NK-92 treated with Interleukin-12 subunit alpha and Interleukin-12 subunit beta, amount 100 ng/mL, for 24 hours (cell line): ENCODE measurements around the gene ZNF496.
"Not testable (repeated sequence)": the region's sequence is repeated elsewhere in the genome, so short reads cannot be mapped to it uniquely, and the experiment has no call there.

Experiments
- DNase-seq: peaks from one replicate; lab custom pipeline; 2025; lab: John Stamatoyannopoulos, UW

Gene ZNF496

GRCh38 chr1:247331525-247332214 lies at the start of gene ZNF496:
ZNF496 (minus strand) TSS chr1:247331867; CDS start chr1:247329578, 2,289 bp downstream.
- DNase-seq = peak; percentile 63

GRCh38 chr1:247378334-247379073 lies 46.8 kb upstream of the ZNF496 start:
- no peak for DNase-seq

DNA sequence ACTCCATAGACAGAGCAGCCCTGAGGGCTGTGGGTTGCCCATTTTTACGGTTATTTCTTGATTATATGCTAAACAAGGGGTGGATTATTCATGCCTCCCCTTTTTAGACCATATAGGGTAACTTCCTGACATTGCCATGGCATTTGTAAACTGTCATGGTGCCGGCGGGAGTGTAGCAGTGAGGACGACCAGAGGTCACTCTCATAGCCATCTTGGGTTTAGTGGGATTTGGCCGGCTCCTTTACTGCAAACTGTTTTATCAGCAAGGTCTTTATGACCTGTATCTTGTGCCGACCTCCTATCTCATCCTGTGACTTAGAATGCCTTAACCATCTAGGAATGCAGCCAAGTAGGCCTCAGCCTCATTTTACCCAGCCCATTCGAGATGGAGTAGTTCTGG lies 46.0 kb upstream of the ZNF496 start:
- DNase-seq = not testable (repeated sequence)

DNA sequence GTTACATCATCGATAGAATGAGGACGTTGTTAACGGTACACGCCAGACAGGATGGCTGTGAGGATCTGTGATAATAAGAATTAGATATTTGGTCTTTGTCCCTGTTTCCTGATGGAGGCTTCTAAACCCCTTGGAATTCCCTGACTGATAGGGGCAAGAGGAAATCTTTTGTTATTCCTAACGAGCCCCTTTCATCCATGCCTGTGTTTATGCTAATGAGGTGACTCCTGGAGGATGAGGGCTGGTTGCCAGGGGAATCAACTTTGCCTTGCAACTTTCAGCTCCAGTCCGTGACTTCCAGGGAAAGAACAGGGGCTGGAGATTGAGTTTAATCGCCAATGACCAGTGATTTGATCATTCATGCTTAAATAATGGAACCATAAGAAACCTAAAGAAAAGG lies 45.0 kb upstream of the ZNF496 start:
- DNase-seq = no peak

GRCh38 chr1:247375747-247376146 lies 44.1 kb upstream of the ZNF496 start:
- no peak for DNase-seq

- DNase-seq = not testable (repeated sequence)
Measured at GRCh38 chr1:247374651-247375334, 43.1 kb upstream of the ZNF496 start.

GRCh38 chr1:247373721-247374141 lies 42.1 kb upstream of the ZNF496 start:
- no peak for DNase-seq

GRCh38 chr1:247371801-247372259 lies 40.2 kb upstream of the ZNF496 start:
- no peak for DNase-seq

GRCh38 chr1:247370786-247371732 lies 39.4 kb upstream of the ZNF496 start:
- no peak for DNase-seq

GRCh38 chr1:247368490-247369145 lies 37.0 kb upstream of the ZNF496 start:
- DNase-seq = no peak

- DNase-seq = peak; percentile 15
Measured at GRCh38 chr1:247367786-247368422, 36.2 kb upstream of the ZNF496 start.

- no peak for DNase-seq
Measured at GRCh38 chr1:247366926-247367645, 35.4 kb upstream of the ZNF496 start.

DNA sequence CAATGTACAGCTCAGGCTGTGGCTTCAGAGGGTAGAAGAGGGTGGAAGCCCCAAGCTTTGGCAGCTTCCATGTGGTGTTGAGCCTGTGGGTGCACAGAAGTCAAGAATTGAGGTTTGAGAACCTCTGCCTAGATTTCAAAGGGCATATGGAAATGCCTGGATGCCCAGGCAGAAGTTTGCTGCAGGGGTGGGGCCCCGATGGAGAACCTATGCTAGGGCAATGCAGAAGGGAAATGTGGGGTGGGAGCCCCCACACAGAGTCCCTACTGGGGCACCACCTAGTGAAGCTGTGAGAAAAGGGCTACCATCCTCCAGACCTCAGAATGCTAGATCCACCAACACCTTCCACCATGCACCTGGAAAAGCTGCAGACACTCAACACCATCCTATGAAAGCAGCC lies 34.7 kb upstream of the ZNF496 start:
- DNase-seq = not testable (repeated sequence)

GRCh38 chr1:247365023-247365422 lies 33.4 kb upstream of the ZNF496 start:
- DNase-seq = no peak

DNA sequence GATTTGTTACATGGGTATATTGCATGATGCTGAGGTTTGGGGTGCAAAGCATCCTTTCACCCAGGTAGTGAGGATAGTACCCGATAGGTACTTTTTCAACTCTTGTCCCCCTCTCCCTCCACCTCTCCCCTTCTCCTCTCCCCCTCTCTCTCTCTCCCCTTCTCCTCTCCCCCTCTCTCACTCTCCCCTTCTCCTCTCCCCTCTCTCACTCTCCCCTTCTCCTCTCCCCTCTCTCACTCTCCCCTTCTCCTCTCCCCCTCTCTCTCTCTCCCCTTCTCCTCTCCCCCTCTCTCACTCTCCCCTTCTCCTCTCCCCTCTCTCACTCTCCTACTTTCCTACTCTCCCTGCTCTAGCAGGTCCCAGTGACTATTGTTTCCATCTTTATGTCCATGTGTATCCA lies 31.3 kb upstream of the ZNF496 start:
- not testable (repeated sequence) for DNase-seq

DNA sequence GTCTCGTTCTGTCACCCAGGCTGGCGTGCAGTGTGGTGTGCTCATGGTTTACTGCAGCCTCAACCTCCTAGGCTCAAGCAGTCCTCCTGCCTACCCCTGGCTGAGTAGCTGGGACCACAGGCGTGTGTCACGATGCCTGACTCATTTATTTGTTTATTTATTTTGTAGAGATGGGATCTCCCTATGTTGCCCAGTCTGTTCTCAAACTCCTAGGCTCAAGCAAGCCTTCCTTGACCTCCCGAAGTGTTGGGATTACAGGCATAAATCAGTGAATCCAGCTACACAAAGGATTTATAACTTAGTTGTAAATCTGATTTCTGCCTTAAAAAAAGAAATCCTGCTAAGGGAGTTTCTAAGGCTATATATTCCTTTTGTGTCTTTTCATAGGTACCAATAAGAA lies 30.5 kb upstream of the ZNF496 start:
- DNase-seq = no peak

DNA sequence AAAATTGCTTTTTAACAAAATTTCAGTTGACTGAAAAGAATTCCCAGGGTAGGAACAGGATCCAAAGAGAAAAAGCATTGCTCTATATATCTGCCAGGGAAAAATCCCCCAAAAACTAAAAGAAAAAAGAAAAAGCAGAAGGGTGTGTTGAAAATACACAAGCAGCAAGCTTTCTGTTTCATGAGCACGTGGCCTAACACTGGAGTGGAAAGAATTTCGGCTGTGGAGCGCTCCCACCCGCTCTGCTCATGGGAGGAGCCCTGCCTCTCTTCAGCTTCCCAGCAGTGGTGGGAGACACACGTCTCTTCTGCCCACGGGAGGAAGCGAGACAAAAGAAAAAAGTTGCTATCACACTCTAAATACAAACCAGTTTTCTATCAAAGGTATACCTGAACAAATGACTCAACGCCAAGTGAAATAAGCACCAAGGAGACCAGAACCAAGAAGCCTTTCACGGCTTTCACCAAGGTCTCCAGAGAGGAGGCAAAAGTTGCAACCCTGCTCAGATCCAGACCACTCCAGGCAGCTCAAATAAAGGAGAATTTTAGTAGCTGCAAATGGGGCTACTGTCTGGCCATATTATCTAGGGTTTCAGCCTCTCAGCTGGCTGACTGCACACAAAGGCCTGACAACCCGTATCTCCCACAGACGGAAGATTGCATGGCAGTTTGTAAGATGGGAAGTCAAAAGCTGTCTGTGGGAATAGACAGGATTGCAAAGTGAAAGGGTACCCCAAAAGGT lies 29.5 kb upstream of the ZNF496 start:
- DNase-seq = no peak

DNA sequence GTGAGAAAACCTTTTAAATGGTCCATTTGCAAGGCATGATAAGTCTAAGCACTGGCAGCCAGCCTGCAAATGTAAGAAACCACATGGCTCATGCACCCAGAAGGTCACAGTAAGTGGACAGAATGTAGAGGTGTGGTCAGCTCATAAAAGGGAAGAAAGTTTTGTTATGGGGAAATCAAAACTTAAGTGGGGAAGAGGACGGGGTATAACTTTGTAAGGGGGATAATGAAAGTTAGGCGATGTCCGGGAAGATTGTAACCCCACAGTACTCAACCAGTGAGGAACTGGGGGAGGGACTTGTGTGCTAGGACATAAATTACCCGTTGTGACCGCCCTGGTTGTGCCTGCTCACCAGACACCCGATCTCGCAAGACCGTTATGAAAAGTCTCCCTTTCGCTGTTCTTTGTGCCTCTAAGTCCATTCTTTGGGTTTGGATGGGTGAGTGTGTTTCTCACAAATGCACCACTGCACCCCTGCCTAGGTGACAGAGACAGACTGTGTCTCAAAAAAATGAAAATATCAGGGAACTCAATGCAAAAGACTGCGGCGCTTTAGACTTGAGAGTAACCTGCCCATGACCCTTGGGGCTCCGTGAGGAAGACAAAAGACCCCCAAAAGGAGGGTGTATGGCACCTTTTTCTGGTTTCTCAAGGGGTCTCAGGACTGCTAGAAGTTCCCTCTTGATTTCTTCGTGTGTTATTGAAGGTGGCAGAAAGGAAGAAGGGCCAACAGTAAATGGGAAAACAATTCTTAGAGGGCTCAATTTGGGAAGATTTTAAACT lies 28.6 kb upstream of the ZNF496 start:
- DNase-seq = no peak
